HS-27A (cell line): Measurements from ENCODE around the gene CCDC187.
"Not testable (repeated sequence)": the region's sequence is repeated elsewhere in the genome, so short reads cannot be mapped to it uniquely, and the experiment has no call there.

Experiments used
- DNase-seq: peaks from one replicate; pipeline ENCODE4 v3.0.0-alpha.2; 2012; ENCODE audit warnings: low read depth, missing footprints

The CCDC187 gene

GRCh38 chr9:136266641-136267040, 37.3 kb downstream of the CCDC187 start:
- DNase-seq, result not testable (repeated sequence)

GRCh38 chr9:136265561-136266355, 38.1 kb downstream of the CCDC187 start:
- DNase-seq, result no peak

GRCh38 chr9:136264441-136265405, 39.2 kb downstream of the CCDC187 start:
- no peak for DNase-seq

- DNase-seq, result no peak
Observed at GRCh38 chr9:136264031-136264430, 39.9 kb downstream of the CCDC187 start.

GRCh38 chr9:136262671-136263178, 41.2 kb downstream of the CCDC187 start:
- DNase-seq, result no peak

- DNase-seq, result no peak
Observed at GRCh38 chr9:136261686-136262430, 42.0 kb downstream of the CCDC187 start.

- no peak for DNase-seq
Observed at GRCh38 chr9:136260936-136261472, 42.9 kb downstream of the CCDC187 start.

- DNase-seq, result no peak
Observed at GRCh38 chr9:136260521-136260920, 43.4 kb downstream of the CCDC187 start.

- no peak for DNase-seq
Observed at GRCh38 chr9:136259836-136260235, 44.1 kb downstream of the CCDC187 start.

GRCh38 chr9:136259517-136259813, 44.4 kb downstream of the CCDC187 start:
- no peak for DNase-seq

- DNase-seq, result no peak
Observed at GRCh38 chr9:136258786-136259516, 44.9 kb downstream of the CCDC187 start.

GRCh38 chr9:136258299-136258625, 45.6 kb downstream of the CCDC187 start:
- DNase-seq, result no peak

- no peak for DNase-seq
Observed at GRCh38 chr9:136257381-136258298, 46.3 kb downstream of the CCDC187 start.

GRCh38 chr9:136255896-136256890, 47.7 kb downstream of the CCDC187 start:
- DNase-seq, result no peak

GRCh38 chr9:136255166-136255538, 48.7 kb downstream of the CCDC187 start:
- no peak for DNase-seq

- no peak for DNase-seq
Observed at GRCh38 chr9:136254381-136255165, 49.3 kb downstream of the CCDC187 start.

- DNase-seq, result no peak
Observed at GRCh38 chr9:136253246-136254130, 50.4 kb downstream of the CCDC187 start.
